GM19351 (cell line): Measurements from ENCODE around the gene CALD1.
"Not testable (repeated sequence)": the region's sequence is repeated elsewhere in the genome, so short reads cannot be mapped to it uniquely, and the experiment has no call there.

Experiments used
- ATAC-seq: cut with Tn5 transposase; IDR thresholded peaks from one replicate; pipeline ENCODE4 v1.9.1; 2021; ENCODE audit warnings: mild to moderate bottlenecking, moderate library complexity; ENCODE audit not compliant: unreplicated experiment

Gene CALD1

GRCh38 chr7:134945691-134946090, 166.3 kb downstream of the CALD1 start:
- no peak for ATAC-seq

GRCh38 chr7:134946260-134946659, 166.8 kb downstream of the CALD1 start:
- peak; percentile 60 for ATAC-seq

GRCh38 chr7:134947329-134947728, 167.9 kb downstream of the CALD1 start:
- ATAC-seq = no peak

- ATAC-seq = no peak
These were observed 168.4 kb downstream of the CALD1 start for GRCh38 chr7:134947831-134948230.

- ATAC-seq = no peak
These were observed 168.8 kb downstream of the CALD1 start for GRCh38 chr7:134948246-134948645.

- ATAC-seq = no peak
These were observed 169.3 kb downstream of the CALD1 start for GRCh38 chr7:134948736-134949135.

- ATAC-seq = no peak
These were observed 169.7 kb downstream of the CALD1 start for GRCh38 chr7:134949171-134949570.

GRCh38 chr7:134954197-134955082, 175.0 kb downstream of the CALD1 start:
- ATAC-seq = no peak

- ATAC-seq = no peak
These were observed 177.6 kb downstream of the CALD1 start for GRCh38 chr7:134957005-134957404.

- no peak for ATAC-seq
These were observed 180.4 kb downstream of the CALD1 start for GRCh38 chr7:134959810-134960209.

- no peak for ATAC-seq
These were observed 182.9 kb downstream of the CALD1 start for GRCh38 chr7:134962270-134962780.

- ATAC-seq = no peak
These were observed 183.6 kb downstream of the CALD1 start for GRCh38 chr7:134963036-134963435.

GRCh38 chr7:134966691-134967090, 187.3 kb downstream of the CALD1 start:
- no peak for ATAC-seq

GRCh38 chr7:134968110-134968509, 188.7 kb downstream of the CALD1 start:
- no peak for ATAC-seq

GRCh38 chr7:134981645-134982044, 202.2 kb downstream of the CALD1 start:
- not testable (repeated sequence) for ATAC-seq

- ATAC-seq = peak; percentile 51
These were observed 206.5 kb downstream of the CALD1 start for GRCh38 chr7:134985894-134986362.

GRCh38 chr7:134986363-134987251, 207.2 kb downstream of the CALD1 start, which contains the start of gene AGBL3:
TSS of gene AGBL3 (plus strand) at chr7:134986508. CDS start at chr7:134987934, 1,426 bp downstream.
- peak; percentile 93 for ATAC-seq

- ATAC-seq = no peak
These were observed 208.7 kb downstream of the CALD1 start for GRCh38 chr7:134988161-134988560.

GRCh38 chr7:134991469-134992339, 212.3 kb downstream of the CALD1 start:
- no peak for ATAC-seq

GRCh38 chr7:134992626-134993179, 213.3 kb downstream of the CALD1 start:
- peak; percentile 76 for ATAC-seq
